ENCODE data around the gene DMAC1. TPM values are rescaled to one million over a fixed set of nuclear protein-coding genes. Genes with fewer than 3 reads are reported as not detected.

The DMAC1 gene
- total RNA-seq (2021) (62.4 and 65.9 TPM in 2 replicates), Bru-seq, nascent RNA (percentile 92 among the genes with signal in this experiment), BruChase-seq, experiment 1, labeled RNA remaining after a 2-hour chase (percentile 81 among the genes with signal in this experiment), BruChase-seq, experiment 2, labeled RNA remaining after a 6-hour chase (percentile 85 among the genes with signal in this experiment)
- long read RNA-seq, transcript DMAC1-201 (2 exons, 2,755 nt), result major isoform, 80 of 118 reads
- long read RNA-seq, partial matches to known transcripts, result 0 of 118 reads
- long read RNA-seq, other reads (novel, unspliced or antisense), result 38 of 118 reads

GRCh38 chr9:7799234-7799943 lies at the start of gene DMAC1:
Gene DMAC1 (minus strand): TSS chr9:7799778. CDS start chr9:7799734, 44 bp downstream.
- TF ChIP-seq EZH2 (IDR thresholded peaks at IDR 0.05; ENCODE audit: borderline replicate concordance, low read depth, low read length, poor library complexity, severe bottlenecking) (no peak), CTCF (conservative IDR thresholded peaks at IDR 0.05; ENCODE audit: low read depth, low read length) (no peak)
- ChIA-PET CTCF (no interaction called here), POLR2A (ENCODE audit: low non-redundant PET) (no interaction called here)
- H3K27ac ChIP-seq (ENCODE audit: low read depth, low read length, poor library complexity, severe bottlenecking), result peak within 1 kb of the TSS; percentile 72
- intact Hi-C loops (cut with micrococcal nuclease; ENCODE audit: unreplicated experiment), result no loop called here
- H3K4me1 ChIP-seq (ENCODE audit: insufficient read depth, low read length, poor library complexity, severe bottlenecking), result peaks cover 6% of the 10 kb centered on the region
- DNase-seq (ENCODE audit: low spot score), result peak; percentile 91
- BruUV-seq (replicated peaks), result no TSS peak
- H3K27me3 ChIP-seq (replicated peaks; ENCODE audit: insufficient read depth, low read depth, low read length, poor library complexity), result no peaks in the 10 kb centered on the region
- peaks cover 32% of the 10 kb centered on the region for H3K36me3 ChIP-seq (ENCODE audit: insufficient read depth, low read length, poor library complexity, severe bottlenecking)
- H3K9me3 ChIP-seq (ENCODE audit: low read depth, low read length, poor library complexity, severe bottlenecking), result no peaks in the 10 kb centered on the region
- H3K4me3 ChIP-seq (ENCODE audit: low read depth, low read length, poor library complexity, severe bottlenecking), result peak within 1 kb of the TSS; percentile 82

- Histone ChIP-seq H3K27ac (ENCODE audit: low read depth, low read length, poor library complexity, severe bottlenecking) (no peak overlapping the region), H3K9me3 (ENCODE audit: low read depth, low read length, poor library complexity, severe bottlenecking) (no peaks in the 10 kb centered on the region), H3K4me3 (ENCODE audit: low read depth, low read length, poor library complexity, severe bottlenecking) (no peak overlapping the region), H3K27me3 (replicated peaks; ENCODE audit: insufficient read depth, low read depth, low read length, poor library complexity) (no peaks in the 10 kb centered on the region), H3K36me3 (ENCODE audit: insufficient read depth, low read length, poor library complexity, severe bottlenecking) (no peaks in the 10 kb centered on the region), H3K4me1 (ENCODE audit: insufficient read depth, low read length, poor library complexity, severe bottlenecking) (no peaks in the 10 kb centered on the region)
- TF ChIP-seq EZH2 (IDR thresholded peaks at IDR 0.05; ENCODE audit: borderline replicate concordance, low read depth, low read length, poor library complexity, severe bottlenecking) (no peak), CTCF (conservative IDR thresholded peaks at IDR 0.05; ENCODE audit: low read depth, low read length) (no peak)
- intact Hi-C loops (cut with micrococcal nuclease; ENCODE audit: unreplicated experiment), result no loop called here
- POLR2A ChIA-PET (ENCODE audit: low non-redundant PET), result no interaction called here
- CTCF ChIA-PET, result no interaction called here
- no TSS peak for BruUV-seq (replicated peaks)
- no peak for DNase-seq (ENCODE audit: low spot score)
Measured at GRCh38 chr9:7849362-7849761, 49.8 kb upstream of the DMAC1 start.

- no peak for DNase-seq (ENCODE audit: low spot score)
- no TSS peak for BruUV-seq (replicated peaks)
- Histone ChIP-seq H3K27me3 (replicated peaks; ENCODE audit: insufficient read depth, low read depth, low read length, poor library complexity) (no peaks in the 10 kb centered on the region), H3K36me3 (ENCODE audit: insufficient read depth, low read length, poor library complexity, severe bottlenecking) (no peaks in the 10 kb centered on the region), H3K4me1 (ENCODE audit: insufficient read depth, low read length, poor library complexity, severe bottlenecking) (no peaks in the 10 kb centered on the region), H3K27ac (ENCODE audit: low read depth, low read length, poor library complexity, severe bottlenecking) (no peak overlapping the region), H3K4me3 (ENCODE audit: low read depth, low read length, poor library complexity, severe bottlenecking) (no peak overlapping the region), H3K9me3 (ENCODE audit: low read depth, low read length, poor library complexity, severe bottlenecking) (no peaks in the 10 kb centered on the region)
- intact Hi-C loops (cut with micrococcal nuclease; ENCODE audit: unreplicated experiment), result no loop called here
- POLR2A ChIA-PET (ENCODE audit: low non-redundant PET), result no interaction called here
- CTCF ChIA-PET, result no interaction called here
- no peak for TF ChIP-seq CTCF (conservative IDR thresholded peaks at IDR 0.05; ENCODE audit: low read depth, low read length)
- TF ChIP-seq EZH2 (IDR thresholded peaks at IDR 0.05; ENCODE audit: borderline replicate concordance, low read depth, low read length, poor library complexity, severe bottlenecking), result no peak
Measured at GRCh38 chr9:7848498-7848897, 48.9 kb upstream of the DMAC1 start.

All from A673 (cell line).